Measurements from ENCODE around the gene B9D1. TPM values are rescaled to one million over a fixed set of nuclear protein-coding genes. Genes with fewer than 3 reads are reported as not detected.

The B9D1 gene
- polyA plus RNA-seq, 1 of the 3 experiments (the other 2 are of a cell fraction): 81.6 TPM

DNA sequence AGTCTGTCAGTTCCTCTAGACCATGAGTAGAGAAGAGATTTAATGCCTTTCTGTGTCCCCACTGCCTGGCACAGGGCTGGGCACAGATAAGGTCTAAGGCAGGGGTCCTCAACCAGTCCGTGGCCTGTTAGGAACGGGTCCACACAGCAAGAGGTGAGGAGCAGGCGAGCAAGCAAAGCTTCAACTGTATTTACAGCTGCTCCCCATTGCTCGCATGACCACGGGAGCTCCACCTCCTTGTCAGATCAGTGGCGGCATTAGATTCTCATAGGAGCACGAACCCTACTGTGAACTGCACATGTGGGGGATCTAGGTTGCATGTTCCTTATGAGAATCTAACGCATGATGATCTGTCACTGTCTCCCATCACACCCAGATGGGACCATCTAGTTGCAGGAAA is 1.8 kb downstream of the B9D1 start (continued):
- TF ChIP-seq, protein P1, sequence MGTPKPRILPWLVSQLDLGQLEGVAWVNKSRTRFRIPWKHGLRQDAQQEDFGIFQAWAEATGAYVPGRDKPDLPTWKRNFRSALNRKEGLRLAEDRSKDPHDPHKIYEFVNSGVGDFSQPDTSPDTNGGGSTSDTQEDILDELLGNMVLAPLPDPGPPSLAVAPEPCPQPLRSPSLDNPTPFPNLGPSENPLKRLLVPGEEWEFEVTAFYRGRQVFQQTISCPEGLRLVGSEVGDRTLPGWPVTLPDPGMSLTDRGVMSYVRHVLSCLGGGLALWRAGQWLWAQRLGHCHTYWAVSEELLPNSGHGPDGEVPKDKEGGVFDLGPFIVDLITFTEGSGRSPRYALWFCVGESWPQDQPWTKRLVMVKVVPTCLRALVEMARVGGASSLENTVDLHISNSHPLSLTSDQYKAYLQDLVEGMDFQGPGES (IDR thresholded peaks at IDR 0.05; ENCODE audit: low read depth, low read length): no peak
- no peak for TF ChIP-seq SMC3 (IDR thresholded peaks at IDR 0.05; ENCODE audit: low read depth, low read length)
- TF ChIP-seq USF2 (IDR thresholded peaks at IDR 0.05; ENCODE audit: borderline replicate concordance, low read depth, low read length): no peak
- TF ChIP-seq JUND (IDR thresholded peaks at IDR 0.05): no peak
- no peak for TF ChIP-seq POLR2AphosphoS5 (IDR thresholded peaks at IDR 0.05; ENCODE audit: low read depth, low read length)

DNA sequence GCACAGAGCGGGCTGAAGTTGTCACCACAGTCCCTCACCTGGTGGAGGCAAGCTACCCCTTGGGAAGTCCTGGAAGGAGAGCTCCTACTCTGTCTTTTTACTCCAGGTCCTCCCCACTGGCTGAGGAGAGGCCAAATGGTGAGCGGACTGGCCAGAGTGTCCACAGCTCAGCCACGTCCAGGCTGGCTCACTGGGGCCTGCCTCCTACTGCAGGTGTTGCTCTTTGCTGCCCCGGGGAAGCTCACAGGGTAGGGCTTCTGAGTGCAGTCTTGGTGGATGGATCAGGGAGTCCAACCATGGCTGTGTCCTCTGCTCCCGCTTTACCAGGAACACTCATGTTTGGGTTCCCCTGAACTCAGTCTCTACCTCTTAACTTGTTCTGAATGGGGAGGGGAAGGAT is 2.7 kb downstream of the B9D1 start:
- Histone ChIP-seq H3K4me1 (ENCODE audit: control insufficient read depth in 1 of 2, insufficient read depth in 2 of 2, low read depth in 1 of 2, low read length in 1 of 2) (peaks cover 10 to 24% of the 10 kb centered on the region in 2 experiments; a peak in 2 of 4 replicates), H3K9ac (no peak overlapping the region), H3K36me3 (replicated peaks in 1 of 2; ENCODE audit: control insufficient read depth in 1 of 2, insufficient read depth in 2 of 2, low read length in 1 of 2) (peaks cover 0 to 9% of the 10 kb centered on the region in 2 experiments), H3K4me3 (ENCODE audit: low read depth in 2 of 2, low read length in 1 of 2) (no peak overlapping the region), H3K9me2 (no peaks in the 10 kb centered on the region), H3K9me3 (no peaks in the 10 kb centered on the region), H4K20me1 (ENCODE audit: insufficient read depth) (no peaks in the 10 kb centered on the region), H3F3A (replicated peaks; ENCODE audit: insufficient read depth) (peaks cover 16% of the 10 kb centered on the region), H3K27ac (ENCODE audit: low read depth in 2 of 2, low read length in 1 of 2) (no peak overlapping the region), H2AFZ (ENCODE audit: low read depth) (no peak overlapping the region), H3K79me2 (ENCODE audit: insufficient read depth) (peaks cover 8% of the 10 kb centered on the region), H3K27me3 (ENCODE audit: insufficient read depth) (no peaks in the 10 kb centered on the region), H3K4me2 (no peak overlapping the region)
- ChIA-PET CTCF (interaction anchor here (1.2 to 12.0 kb wide), 2 partner anchors 86 to 407 kb away, joined by 3 to 305 read pairs; no protein-coding TSS in a partner anchor), POLR2A (no interaction called here)
- DNase-seq: no peak
- WGBS (ENCODE audit: low lambda C conversion rate): 94% methylated on average over 4 of the region's 5 CpGs
- TF ChIP-seq TAF1 (IDR thresholded peaks at IDR 0.05; ENCODE audit: borderline replicate concordance, low read depth, low read length) (no peak), NRF1 (IDR thresholded peaks at IDR 0.05; ENCODE audit: low read depth, low read length) (no peak), RCOR1 (IDR thresholded peaks at IDR 0.05; ENCODE audit: low read length) (no peak), MXI1 (IDR thresholded peaks at IDR 0.05; ENCODE audit: low read depth, low read length) (no peak), NFIC (IDR thresholded peaks at IDR 0.05; ENCODE audit: borderline replicate concordance) (no peak), FOSL2 (IDR thresholded peaks at IDR 0.05; ENCODE audit: borderline replicate concordance, low read depth) (no peak), USF1 (IDR thresholded peaks at IDR 0.05; ENCODE audit: borderline replicate concordance, low read depth) (no peak), ZBTB33 (IDR thresholded peaks at IDR 0.05; ENCODE audit: borderline replicate concordance, low read depth) (no peak), SMC3 (IDR thresholded peaks at IDR 0.05; ENCODE audit: low read depth, low read length) (no peak), USF2 (IDR thresholded peaks at IDR 0.05; ENCODE audit: borderline replicate concordance, low read depth, low read length) (no peak), CHD2 (IDR thresholded peaks at IDR 0.05; ENCODE audit: low read length, partially characterized antibody) (no peak), SIN3A (IDR thresholded peaks at IDR 0.05; ENCODE audit: borderline replicate concordance, low read depth, low read length) (no peak)
- TF ChIP-seq, protein P1 (IDR thresholded peaks at IDR 0.05; ENCODE audit: low read depth, low read length): no peak
- TF ChIP-seq, protein P2, sequence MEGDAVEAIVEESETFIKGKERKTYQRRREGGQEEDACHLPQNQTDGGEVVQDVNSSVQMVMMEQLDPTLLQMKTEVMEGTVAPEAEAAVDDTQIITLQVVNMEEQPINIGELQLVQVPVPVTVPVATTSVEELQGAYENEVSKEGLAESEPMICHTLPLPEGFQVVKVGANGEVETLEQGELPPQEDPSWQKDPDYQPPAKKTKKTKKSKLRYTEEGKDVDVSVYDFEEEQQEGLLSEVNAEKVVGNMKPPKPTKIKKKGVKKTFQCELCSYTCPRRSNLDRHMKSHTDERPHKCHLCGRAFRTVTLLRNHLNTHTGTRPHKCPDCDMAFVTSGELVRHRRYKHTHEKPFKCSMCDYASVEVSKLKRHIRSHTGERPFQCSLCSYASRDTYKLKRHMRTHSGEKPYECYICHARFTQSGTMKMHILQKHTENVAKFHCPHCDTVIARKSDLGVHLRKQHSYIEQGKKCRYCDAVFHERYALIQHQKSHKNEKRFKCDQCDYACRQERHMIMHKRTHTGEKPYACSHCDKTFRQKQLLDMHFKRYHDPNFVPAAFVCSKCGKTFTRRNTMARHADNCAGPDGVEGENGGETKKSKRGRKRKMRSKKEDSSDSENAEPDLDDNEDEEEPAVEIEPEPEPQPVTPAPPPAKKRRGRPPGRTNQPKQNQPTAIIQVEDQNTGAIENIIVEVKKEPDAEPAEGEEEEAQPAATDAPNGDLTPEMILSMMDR (IDR thresholded peaks at IDR 0.05): no peak
- TF ChIP-seq, protein P3, sequence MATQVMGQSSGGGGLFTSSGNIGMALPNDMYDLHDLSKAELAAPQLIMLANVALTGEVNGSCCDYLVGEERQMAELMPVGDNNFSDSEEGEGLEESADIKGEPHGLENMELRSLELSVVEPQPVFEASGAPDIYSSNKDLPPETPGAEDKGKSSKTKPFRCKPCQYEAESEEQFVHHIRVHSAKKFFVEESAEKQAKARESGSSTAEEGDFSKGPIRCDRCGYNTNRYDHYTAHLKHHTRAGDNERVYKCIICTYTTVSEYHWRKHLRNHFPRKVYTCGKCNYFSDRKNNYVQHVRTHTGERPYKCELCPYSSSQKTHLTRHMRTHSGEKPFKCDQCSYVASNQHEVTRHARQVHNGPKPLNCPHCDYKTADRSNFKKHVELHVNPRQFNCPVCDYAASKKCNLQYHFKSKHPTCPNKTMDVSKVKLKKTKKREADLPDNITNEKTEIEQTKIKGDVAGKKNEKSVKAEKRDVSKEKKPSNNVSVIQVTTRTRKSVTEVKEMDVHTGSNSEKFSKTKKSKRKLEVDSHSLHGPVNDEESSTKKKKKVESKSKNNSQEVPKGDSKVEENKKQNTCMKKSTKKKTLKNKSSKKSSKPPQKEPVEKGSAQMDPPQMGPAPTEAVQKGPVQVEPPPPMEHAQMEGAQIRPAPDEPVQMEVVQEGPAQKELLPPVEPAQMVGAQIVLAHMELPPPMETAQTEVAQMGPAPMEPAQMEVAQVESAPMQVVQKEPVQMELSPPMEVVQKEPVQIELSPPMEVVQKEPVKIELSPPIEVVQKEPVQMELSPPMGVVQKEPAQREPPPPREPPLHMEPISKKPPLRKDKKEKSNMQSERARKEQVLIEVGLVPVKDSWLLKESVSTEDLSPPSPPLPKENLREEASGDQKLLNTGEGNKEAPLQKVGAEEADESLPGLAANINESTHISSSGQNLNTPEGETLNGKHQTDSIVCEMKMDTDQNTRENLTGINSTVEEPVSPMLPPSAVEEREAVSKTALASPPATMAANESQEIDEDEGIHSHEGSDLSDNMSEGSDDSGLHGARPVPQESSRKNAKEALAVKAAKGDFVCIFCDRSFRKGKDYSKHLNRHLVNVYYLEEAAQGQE (IDR thresholded peaks at IDR 0.05; ENCODE audit: low read depth, low read length): no peak

Measured in SK-N-SH (cell line).